HG02852 (cell line): ENCODE data around the gene RSL1D1.
"Not testable (repeated sequence)": the region's sequence is repeated elsewhere in the genome, so short reads cannot be mapped to it uniquely, and the experiment has no call there.

Source experiments
- ATAC-seq: cut with Tn5 transposase; IDR thresholded peaks from one replicate; pipeline ENCODE4 v1.9.1; 2021; ENCODE audit warnings: mild to moderate bottlenecking, moderate library complexity; ENCODE audit not compliant: unreplicated experiment

Gene RSL1D1

DNA sequence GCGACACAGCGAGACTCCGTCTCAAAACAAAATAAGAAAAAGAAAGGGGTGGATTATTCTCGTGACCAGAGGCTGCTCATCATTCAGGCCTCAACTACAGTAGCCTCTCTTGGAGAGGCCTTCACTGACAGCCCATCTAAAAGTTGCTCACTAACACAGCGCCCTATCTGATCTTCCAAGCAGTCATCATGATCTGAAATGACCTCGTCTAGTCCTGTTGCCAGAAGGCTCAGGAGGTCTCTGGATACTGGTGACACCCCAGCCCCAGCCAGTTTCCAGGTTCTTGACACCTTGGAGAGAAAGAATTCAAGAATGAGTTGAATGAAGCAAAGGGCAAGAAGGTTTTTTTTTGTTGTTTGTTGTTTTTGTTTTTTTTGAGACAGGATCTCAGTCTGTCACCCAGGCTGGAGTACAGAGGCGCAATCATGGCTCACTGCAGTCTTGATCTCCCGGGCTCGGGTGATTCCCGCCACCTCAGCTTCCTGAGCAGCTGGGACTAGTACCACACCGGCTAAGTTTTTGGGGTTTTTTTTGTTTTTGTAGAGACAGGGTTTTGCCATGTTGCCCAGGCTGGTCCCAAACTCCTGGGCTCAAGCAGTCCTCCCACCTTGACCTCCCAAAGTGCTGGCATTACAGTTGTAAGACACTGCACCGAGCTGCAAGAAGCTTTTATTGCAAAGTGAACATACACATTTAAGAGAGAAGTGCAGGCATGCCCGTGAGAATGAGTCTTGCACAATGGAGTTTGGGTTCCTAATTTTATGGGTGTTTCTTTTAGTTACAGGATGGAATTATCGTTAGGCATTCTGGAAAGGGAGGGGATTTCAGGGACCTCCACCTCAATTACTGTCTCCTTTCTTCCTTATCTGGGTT lies 51.6 kb downstream of the RSL1D1 start:
- ATAC-seq, result no peak

DNA sequence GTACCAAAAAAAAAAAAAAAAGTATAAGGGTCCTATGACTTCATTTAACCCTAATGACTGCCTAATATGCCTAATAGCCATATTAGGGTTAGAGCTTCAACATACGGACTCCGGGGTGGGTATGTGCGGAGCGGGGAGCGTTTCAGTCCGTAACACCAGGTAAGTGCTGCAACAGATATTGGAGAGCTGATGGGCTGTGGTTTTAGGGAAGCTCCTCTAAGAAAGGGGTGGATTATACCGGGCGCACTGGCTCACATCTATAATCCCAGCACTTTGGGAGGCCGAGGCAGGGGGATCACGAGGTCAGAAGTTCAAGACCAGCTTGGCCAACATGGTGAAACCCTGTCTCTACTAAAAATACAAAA lies 52.3 kb downstream of the RSL1D1 start:
- ATAC-seq, result no peak

DNA sequence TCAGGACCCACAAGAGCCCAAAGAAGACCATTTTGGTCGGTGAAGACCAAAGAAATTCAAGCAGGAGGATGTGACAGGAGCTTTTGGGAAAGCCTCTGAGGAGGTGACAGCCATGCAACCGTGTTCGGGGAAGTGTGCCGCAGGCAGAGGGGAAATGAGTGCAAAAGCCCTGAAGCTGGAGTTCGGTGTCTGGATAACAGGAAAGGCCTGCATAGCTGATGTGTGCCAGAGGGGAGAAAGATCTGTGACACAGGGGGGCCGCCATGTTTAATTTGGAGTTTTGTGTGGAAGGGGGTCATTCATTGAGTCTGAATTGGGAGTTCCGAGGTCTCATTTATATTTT lies 53.4 kb downstream of the RSL1D1 start:
- no peak for ATAC-seq

DNA sequence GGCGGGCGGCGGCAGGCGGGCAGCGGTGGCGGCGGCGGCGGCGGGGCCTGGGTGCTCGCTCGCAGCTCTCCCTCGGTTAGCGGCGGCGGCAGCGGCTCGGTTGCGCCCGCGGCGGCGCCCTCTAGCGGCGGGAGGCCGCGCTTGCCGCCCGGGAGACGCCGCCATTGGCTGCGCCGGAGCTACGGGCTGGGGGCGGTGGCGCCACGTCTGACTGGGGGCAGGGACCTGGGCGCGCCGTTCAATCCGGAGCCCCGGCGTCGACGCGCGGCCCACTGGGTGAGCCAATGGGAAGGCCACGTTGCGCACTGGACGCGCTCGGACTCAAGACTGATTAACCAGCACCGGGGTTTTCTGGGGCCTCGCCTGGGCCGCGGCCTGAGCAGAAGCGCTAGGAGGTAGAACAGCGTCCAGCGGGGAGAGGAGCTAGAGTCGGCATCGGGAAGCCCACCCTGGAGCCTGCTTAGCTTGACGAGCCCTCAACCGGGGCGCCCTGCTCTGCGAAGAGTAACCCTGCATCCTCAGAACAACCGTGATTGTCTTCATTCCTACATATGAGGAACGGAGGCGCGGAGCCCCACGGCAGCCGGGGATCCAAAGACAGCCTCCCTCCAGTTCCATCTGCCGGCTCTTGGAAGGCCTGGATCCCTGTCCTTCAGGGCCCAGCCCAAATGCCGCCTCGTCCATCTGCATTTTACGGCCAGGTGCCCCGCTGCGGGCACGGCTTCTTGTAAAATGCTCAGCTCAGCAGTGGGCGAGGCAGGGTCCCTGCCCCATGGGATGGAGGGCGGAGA lies 54.0 kb downstream of the RSL1D1 start, which contains the start of gene ZC3H7A:
Gene ZC3H7A (minus strand): TSS at position 93 of the 791 bp plus-strand sequence. CDS start 14,904 bp downstream, outside the sequence.
- peak; percentile 87 for ATAC-seq

DNA sequence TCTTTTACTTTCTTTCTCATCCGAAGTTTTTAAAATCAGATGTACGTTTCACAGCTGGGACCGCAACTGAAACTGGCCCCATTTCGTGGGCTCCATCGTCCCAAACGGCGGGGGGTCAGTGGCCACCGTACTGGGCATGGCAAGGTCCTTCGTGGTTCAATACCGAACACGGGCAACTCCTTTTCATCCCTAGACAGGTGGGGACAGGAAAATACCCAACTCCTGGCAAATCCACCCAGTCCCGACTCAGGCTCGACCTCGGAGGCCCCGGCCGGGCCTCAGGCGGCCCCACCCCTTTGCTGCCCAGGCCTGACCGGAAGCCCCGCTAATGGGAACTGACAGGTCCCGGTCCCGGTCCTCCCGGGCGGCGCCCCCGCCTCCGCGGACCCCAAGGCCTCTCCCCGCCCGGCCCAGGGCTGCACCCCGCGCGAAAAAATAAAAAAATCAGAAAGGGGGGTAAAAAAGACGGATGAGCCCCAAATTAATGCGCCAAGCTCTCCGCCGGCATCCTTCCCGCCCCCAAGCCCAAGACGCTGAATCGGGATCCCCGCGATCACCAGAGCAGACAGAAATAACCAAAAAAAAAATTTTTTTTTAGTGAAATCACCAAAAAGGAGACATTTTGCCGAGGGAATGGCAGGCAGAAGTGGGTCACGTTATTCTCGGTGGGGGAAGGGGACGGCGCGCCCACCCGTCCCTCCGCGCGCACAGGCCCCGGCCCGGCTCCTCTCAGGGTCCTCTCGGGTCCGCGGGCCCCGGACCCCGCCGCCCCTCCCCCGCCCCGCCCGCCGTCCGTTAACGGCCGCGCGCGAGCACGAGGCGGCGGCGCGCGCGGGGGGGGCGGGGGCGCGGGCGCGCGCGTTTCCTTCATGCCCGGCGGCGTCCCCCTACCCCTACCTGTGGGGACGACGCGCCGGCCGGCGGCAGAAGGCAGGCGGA lies 54.8 kb downstream of the RSL1D1 start:
- ATAC-seq, result peak; percentile 11

DNA sequence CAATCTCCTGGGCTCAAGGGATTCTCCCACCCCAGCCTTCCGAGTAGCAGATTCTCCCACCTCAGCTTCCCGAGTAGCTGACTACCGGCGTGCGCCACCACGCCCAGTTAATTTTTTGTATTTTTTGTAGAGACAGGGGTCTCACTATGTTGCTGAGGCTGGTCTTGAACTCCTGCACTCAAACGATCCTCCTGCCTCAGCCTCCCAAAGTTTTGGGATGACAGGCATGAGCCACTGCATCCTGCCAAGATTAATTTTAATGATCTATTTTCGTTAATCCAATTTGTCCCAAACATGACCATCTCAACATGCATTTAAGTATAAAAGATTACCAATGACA lies 55.5 kb downstream of the RSL1D1 start:
- no peak for ATAC-seq

DNA sequence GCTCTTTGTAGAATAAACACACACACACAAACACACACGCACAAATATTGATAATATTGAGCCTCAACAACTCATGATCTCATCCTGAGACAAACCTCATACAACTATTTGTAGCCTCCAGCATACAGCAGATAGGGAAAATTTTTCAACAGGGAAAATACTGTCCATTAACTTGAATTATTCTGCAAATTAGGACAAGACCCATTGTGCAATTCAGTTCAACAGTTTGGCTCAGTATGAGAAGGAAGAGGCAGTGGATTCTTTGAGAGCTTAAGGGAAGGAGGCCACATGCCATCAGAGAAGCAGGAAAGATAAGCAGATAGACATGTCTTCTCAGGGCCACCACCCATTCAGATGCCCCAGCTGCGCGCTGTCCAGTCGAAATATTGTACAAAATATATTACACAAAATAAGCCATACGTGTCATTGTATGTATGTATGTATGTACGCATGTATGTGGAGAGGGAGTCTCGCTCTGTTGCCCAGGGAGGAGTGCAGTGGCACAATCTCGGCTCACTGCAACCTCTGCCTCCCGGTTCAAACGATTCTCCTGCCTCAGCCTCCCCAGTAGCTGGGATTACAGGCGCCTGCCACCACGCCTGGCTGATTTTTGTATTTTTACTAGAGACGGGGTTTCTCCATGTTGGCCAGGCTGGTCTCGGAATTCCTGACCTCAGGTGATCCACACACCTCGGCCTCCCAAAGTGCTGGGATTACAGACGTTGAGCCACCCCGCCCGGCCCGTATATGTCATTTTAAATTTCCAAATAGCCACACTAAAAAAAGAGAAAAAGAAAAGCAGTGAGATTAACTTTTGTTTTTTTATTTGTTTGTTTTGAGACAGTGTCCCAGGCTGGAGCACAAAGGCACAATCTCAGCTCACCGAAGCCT lies 56.1 kb downstream of the RSL1D1 start:
- ATAC-seq, result no peak

DNA sequence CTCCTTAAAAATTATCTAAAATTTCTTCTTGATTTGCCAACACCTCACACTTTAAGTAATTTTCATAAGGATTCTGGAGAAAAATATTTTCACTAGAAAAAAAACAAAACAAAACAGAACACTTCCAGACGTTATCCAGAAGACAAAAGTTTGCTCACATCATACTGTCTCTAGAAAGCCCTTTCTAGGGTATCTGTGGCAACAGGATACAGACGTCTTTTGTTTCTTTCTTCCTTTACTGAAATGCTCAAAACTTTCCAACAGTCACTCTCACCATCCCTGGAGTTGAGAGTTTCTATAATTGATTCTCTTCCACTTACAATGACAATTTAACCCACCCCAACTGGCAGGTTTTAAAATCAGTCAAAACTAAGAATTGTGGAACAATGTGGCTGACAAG lies 56.9 kb downstream of the RSL1D1 start:
- no peak for ATAC-seq

DNA sequence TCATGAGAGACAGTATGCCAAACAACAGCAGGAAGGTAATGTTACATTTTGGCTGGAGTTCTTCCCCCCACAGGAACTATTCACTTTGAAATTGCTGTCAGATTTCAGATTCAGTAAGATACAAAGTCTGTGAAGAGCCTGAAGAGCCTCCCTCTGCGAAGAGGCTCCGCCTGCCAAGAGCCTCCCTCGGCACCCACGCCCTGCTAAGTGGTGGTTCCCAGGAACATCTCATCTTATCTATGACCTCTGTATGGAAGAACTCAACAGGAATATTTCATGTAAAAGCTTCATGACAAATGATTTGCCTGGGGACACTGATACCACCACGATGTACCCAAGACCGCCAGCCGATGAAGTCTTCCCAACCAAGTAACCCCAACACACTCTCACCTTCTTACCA lies 57.5 kb downstream of the RSL1D1 start:
- ATAC-seq, result no peak

DNA sequence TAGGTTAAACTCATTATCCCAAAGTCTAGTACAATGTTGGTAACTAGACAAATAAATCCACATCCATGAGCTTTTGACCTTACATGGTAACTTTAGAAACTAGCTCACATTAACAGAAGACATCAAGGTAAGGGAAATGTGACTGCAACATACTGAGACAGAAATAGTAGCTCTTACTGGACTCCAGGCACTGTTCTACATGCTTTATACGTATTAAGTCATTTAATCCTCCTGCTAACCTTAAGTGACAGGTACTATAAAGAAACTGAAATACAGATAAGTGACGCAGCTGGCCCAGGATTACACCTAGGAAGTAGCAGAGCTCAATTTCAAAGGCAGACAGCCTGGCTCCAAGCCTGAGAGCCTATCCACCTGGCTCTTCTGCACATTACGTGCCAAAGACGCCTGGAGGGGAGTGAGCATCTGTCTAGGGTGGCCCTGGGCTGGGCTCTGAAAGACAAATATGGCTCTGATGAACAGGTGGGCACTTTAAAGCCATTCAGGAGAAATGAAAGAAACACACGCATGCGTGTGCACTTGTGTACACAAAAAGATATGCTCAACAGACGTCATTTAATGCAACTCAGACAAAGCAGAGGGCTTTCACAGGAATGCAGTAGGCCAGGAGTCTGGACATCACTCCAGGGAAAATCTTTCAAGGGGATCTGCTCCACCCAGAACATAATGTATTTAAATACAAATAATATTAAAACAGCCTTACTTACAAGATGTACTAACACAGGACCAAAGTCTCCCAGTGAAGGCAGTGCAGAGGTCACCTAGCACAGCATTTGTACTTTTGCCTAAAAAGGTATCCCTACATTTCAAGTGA lies 58.7 kb downstream of the RSL1D1 start:
- ATAC-seq, result no peak

DNA sequence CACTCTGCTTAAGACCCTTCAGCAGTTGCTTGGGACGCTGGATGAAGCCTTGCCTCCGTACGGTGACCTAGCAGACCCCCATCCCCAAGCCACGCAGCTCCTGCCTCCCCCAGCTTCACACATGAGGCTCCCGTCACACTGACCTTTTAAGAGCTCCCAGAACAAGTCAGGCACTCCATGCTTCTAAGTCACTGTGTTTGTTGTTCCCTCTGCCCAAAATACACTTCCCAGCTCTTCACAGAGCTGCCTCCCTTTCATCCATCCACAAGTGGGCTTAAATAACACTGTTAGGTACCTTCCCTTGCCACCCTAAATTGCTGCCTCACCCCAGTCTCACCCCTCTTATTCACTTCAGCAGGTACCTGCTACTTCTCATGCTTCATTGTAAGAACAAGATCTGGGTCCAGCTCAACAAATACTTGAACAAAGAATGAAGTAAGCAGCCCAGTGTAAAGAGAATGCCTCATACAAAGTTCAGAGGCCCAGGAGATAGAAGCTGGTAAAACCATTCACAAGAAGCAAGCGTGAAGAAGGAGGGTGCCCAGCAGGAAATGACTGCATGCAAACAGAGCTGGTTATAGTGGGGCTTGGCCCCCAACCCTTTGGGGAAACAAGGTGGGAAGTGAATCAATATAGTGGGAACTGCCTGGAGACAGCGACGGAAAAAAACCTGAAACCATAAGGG lies 60.1 kb downstream of the RSL1D1 start:
- no peak for ATAC-seq

DNA sequence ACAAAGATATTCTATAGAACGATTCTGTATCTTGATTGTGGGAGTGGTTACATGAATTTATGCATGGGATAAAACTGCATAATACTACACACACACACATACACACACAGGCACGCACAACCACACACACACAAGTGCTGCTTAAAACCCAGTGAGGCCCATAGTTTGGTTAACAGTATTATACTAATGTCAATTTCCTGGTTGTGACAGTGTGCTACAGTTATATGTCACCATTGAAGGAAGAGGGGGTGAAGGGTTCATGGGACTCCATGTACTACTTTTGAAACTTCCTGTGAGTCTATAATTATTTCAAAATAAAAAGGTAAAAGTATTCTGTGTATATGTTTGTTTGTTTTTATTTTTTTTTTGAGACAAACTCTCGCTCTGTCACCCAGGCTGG lies 62.4 kb downstream of the RSL1D1 start:
- no peak for ATAC-seq

DNA sequence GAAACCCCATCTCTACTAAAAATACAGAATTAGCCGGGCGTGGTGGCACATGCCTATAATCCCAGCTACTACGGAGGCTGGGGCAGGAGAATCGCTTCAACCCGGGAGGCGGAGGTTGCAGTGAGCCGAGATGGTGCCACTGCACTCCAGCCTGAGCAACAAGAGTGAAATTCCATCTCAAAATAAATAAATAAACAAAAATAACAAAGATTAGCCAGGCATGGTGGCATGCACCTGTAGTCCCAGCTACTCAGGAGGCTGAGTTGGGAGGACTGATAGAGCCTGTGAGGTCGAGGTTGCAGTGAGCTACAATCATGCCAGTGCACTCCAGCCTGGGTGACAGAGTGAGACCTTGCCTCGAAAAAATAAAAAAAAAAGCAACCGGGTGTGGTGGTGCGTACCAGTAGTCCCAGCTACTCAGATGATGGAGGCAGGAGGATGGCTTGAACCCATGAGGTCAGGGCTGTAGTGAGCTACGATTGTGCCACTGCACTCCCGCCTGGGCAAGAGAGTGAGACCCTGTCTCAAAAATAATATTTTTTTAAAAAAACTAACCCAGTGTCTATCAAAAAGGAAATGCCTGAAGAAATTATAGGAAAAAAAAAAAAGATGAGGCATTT lies 66.3 kb downstream of the RSL1D1 start:
- ATAC-seq, result not testable (repeated sequence)

DNA sequence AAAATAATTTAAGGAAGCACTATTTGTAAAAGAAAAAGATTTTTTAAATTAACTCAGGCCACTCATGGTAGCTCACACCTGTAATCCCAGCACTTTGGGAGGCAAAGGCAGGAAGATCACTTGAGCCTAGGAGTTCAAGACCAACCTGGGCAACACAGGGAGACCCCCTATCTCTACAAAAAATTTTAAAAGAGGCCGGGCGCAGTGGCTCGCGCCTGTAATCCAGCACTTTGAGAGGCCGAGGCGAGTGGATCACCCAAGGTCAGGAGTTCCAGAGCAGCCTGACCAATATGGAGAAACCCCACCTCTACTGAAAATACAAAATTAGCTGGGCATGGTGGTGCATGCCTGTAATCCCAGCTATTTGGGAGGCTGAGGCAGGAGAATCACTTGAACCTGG lies 67.0 kb downstream of the RSL1D1 start:
- ATAC-seq, result not testable (repeated sequence)

DNA sequence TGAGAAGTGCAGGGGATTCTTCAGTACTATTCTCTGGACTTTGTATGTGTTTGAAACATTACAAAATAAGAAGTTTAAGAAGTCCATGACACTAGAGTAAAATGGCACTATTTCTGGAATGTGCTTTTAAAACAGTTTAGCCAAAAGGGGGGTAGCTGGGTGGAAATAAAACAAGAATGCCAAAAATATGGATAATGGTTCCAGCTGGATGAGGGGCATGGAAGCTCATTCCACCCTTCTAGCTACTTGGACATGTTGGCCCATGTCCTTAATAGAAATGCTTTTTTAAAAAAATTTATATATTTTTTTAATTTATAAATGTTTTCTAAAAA lies 67.3 kb downstream of the RSL1D1 start:
- ATAC-seq, result no peak
